Measurements from ENCODE around the gene ZNF831. TPM values are rescaled to one million over a fixed set of nuclear protein-coding genes. Genes with fewer than 3 reads are reported as not detected.

Gene ZNF831
- total and polyA plus RNA-seq, 10 of the 15 experiments (the other 5 are each of a cell fraction or from before 2014, with no cell fraction given): 0.01 to 0.97 (median 0.23) TPM

GRCh38 chr20:59135093-59135492 lies 28.5 kb upstream of the ZNF831 start (continued):
- no peak for TF ChIP-seq E4F1 (IDR thresholded peaks at IDR 0.05; ENCODE audit: borderline replicate concordance, partially characterized antibody)

DNA sequence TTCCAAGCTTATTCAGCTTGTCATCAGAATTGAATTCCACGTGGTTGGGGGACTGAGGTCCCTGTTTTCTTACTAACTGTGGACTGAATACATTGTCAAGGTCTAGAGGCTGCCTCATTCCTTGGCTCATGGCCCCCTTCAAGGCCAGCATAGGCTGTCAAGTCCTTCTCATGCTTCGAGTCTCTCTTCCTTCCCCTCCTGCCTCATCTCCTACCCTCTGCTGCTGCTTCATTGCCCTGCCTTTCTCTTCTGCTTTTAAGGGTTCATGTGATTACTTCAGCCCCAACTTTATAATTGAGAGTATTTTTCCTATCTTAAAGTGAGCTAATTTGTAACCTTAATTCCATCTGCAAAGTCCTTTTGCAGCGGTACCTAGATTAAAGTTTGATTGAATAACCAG lies 27.6 kb upstream of the ZNF831 start:
- Histone ChIP-seq H2AFZ (ENCODE audit: control insufficient read depth, low read depth, low read length) (no peak overlapping the region), H4K20me1 (ENCODE audit: control insufficient read depth, insufficient read depth) (no peaks in the 10 kb centered on the region), H3K4me3 (no peak overlapping the region), H3K9me3 (replicated peaks; ENCODE audit: control insufficient read depth, insufficient read depth, low read length) (no peaks in the 10 kb centered on the region), H3K36me3 (ENCODE audit: control insufficient read depth in 2 of 2, insufficient read depth in 2 of 2, low read length in 1 of 2) (no peaks in the 10 kb centered on the region), H3K9ac (ENCODE audit: control insufficient read depth, insufficient read depth, low read length) (no peak overlapping the region), H3K27me3 (replicated peaks in 1 of 2; ENCODE audit: control insufficient read depth in 2 of 2, insufficient read depth in 2 of 2, low read length in 1 of 2) (no peaks in the 10 kb centered on the region; a peak in 1 of 4 replicates), H3K4me1 (ENCODE audit: control insufficient read depth, insufficient read depth, low read length) (no peaks in the 10 kb centered on the region), H3K27ac (ENCODE audit: control insufficient read depth, insufficient read depth) (no peak overlapping the region), H3K4me2 (ENCODE audit: control insufficient read depth, insufficient read depth) (no peak overlapping the region), H3K79me2 (ENCODE audit: control insufficient read depth, insufficient read depth, low read length) (no peaks in the 10 kb centered on the region)
- CTCF ChIA-PET: interaction anchor here (1.1 to 1.2 kb wide), 2 partner anchors 11 to 48 kb away, joined by 3 read pairs; no protein-coding TSS in a partner anchor
- BruUV-seq (replicated peaks): no TSS peak
- intact Hi-C loops (cut with micrococcal nuclease; ENCODE audit: unreplicated experiment): no loop called here
- in situ Hi-C loops (cut with MboI): no loop called here
- WGBS (ENCODE audit: insufficient coverage, insufficient replicate concordance, low lambda C conversion rate, missing lambda C conversion rate): 0% methylated on average over 3 of the region's 3 CpGs
- RAD21 ChIA-PET (ENCODE audit: unreplicated experiment): no interaction called here
- DNase-seq (ENCODE audit: low read depth, low spot score): no peak
- FAIRE-seq: no peak
- no peak for ATAC-seq
- SMC1A ChIA-PET (ENCODE audit: uncharacterized antibody, unreplicated experiment): no interaction called here
- POLR2A ChIA-PET: interaction anchor here (0.6 kb wide), 1 partner anchor 1877 kb away, joined by 3 read pairs; no protein-coding TSS in a partner anchor
- TF ChIP-seq POLR2A (IDR thresholded peaks at IDR 0.05; ENCODE audit: low read depth, low read length): no peak
- TF ChIP-seq, protein P1, sequence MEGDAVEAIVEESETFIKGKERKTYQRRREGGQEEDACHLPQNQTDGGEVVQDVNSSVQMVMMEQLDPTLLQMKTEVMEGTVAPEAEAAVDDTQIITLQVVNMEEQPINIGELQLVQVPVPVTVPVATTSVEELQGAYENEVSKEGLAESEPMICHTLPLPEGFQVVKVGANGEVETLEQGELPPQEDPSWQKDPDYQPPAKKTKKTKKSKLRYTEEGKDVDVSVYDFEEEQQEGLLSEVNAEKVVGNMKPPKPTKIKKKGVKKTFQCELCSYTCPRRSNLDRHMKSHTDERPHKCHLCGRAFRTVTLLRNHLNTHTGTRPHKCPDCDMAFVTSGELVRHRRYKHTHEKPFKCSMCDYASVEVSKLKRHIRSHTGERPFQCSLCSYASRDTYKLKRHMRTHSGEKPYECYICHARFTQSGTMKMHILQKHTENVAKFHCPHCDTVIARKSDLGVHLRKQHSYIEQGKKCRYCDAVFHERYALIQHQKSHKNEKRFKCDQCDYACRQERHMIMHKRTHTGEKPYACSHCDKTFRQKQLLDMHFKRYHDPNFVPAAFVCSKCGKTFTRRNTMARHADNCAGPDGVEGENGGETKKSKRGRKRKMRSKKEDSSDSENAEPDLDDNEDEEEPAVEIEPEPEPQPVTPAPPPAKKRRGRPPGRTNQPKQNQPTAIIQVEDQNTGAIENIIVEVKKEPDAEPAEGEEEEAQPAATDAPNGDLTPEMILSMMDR (IDR thresholded peaks at IDR 0.05 in 2 of 3, conservative IDR thresholded peaks at IDR 0.05 in 1 of 3; ENCODE audit: control insufficient read depth in 2 of 3, extremely low read depth in 1 of 3, insufficient read depth in 1 of 3, low read depth in 3 of 3, low read length in 3 of 3): no peak
- no peak for TF ChIP-seq PAX5 (IDR thresholded peaks at IDR 0.05; ENCODE audit: borderline replicate concordance, low read depth, low read length)
- TF ChIP-seq, protein P2, sequence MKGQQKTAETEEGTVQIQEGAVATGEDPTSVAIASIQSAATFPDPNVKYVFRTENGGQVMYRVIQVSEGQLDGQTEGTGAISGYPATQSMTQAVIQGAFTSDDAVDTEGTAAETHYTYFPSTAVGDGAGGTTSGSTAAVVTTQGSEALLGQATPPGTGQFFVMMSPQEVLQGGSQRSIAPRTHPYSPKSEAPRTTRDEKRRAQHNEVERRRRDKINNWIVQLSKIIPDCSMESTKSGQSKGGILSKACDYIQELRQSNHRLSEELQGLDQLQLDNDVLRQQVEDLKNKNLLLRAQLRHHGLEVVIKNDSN (IDR thresholded peaks at IDR 0.05; ENCODE audit: borderline replicate concordance, extremely low read length, insufficient read depth, low read depth, low read length): no peak
- no peak for TF ChIP-seq ZNF622 (IDR thresholded peaks at IDR 0.05)
- TF ChIP-seq, protein P3, sequence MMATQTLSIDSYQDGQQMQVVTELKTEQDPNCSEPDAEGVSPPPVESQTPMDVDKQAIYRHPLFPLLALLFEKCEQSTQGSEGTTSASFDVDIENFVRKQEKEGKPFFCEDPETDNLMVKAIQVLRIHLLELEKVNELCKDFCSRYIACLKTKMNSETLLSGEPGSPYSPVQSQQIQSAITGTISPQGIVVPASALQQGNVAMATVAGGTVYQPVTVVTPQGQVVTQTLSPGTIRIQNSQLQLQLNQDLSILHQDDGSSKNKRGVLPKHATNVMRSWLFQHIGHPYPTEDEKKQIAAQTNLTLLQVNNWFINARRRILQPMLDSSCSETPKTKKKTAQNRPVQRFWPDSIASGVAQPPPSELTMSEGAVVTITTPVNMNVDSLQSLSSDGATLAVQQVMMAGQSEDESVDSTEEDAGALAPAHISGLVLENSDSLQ (IDR thresholded peaks at IDR 0.05): no peak
- no peak for TF ChIP-seq NR2C2 (IDR thresholded peaks at IDR 0.05; ENCODE audit: borderline replicate concordance, control insufficient read depth, insufficient read length, low read depth)
- TF ChIP-seq MAX (IDR thresholded peaks at IDR 0.05; ENCODE audit: low read depth, low read length): no peak
- TF ChIP-seq, protein P4, sequence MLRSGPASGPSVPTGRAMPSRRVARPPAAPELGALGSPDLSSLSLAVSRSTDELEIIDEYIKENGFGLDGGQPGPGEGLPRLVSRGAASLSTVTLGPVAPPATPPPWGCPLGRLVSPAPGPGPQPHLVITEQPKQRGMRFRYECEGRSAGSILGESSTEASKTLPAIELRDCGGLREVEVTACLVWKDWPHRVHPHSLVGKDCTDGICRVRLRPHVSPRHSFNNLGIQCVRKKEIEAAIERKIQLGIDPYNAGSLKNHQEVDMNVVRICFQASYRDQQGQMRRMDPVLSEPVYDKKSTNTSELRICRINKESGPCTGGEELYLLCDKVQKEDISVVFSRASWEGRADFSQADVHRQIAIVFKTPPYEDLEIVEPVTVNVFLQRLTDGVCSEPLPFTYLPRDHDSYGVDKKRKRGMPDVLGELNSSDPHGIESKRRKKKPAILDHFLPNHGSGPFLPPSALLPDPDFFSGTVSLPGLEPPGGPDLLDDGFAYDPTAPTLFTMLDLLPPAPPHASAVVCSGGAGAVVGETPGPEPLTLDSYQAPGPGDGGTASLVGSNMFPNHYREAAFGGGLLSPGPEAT (IDR thresholded peaks at IDR 0.05; ENCODE audit: low read depth): no peak
- no peak for TF ChIP-seq BCL11A (IDR thresholded peaks at IDR 0.05; ENCODE audit: low read depth, low read length)
- no peak for TF ChIP-seq RUNX3 (IDR thresholded peaks at IDR 0.05; ENCODE audit: low read length)
- TF ChIP-seq SIN3A (IDR thresholded peaks at IDR 0.05; ENCODE audit: low read depth, low read length): no peak

All from GM12878 (cell line).